Amniotic epithelial cell (primary cell): Measurements from ENCODE around the gene PKHD1.
"Not testable (repeated sequence)": the region's sequence is repeated elsewhere in the genome, so short reads cannot be mapped to it uniquely, and the experiment has no call there.

Experiments
- DNase-seq: peaks from one replicate; pipeline ENCODE4 v3.0.0-alpha.2; 2010; ENCODE audit warnings: low read depth

PKHD1 gene

DNA sequence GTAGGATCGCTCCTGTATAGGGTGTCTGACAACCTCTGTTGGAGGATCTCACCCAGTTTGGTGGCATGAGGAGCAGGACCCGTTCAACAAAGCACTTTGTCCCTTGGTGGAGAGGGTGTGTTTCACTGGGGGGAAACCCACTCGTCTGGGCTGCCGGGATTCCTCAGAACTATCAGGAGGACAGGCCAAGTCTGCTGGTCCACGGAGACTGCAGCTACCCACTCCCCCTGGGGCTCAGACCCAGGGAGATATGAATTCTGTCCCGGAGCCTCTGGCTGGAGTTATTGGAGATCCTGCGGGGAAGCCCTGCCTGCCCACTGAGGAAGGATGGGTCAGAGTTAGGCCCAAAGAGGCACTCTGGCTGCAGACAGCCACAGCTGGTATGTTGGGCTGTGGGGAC, 233.1 kb downstream of the PKHD1 start:
- DNase-seq: no peak

DNA sequence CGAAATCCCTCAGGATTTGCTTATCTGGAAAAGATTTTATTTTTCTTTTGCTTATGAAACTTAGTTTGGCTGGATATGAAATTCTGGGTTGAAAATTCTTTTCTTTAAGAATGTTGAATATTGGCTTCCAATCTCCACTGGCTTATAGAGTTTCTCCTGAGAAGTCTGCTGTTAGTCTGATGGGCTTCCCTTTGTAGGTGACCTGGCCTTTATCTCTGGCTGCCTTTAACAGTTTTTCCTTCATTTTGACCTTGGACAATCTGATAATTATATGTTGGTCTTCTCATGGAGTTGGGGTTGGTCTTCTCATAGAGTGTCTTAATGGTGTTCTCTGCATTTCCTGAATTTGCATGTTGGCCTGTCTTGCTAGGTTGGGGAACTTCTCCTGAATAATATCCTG, 234.3 kb downstream of the PKHD1 start:
- DNase-seq: not testable (repeated sequence)

DNA sequence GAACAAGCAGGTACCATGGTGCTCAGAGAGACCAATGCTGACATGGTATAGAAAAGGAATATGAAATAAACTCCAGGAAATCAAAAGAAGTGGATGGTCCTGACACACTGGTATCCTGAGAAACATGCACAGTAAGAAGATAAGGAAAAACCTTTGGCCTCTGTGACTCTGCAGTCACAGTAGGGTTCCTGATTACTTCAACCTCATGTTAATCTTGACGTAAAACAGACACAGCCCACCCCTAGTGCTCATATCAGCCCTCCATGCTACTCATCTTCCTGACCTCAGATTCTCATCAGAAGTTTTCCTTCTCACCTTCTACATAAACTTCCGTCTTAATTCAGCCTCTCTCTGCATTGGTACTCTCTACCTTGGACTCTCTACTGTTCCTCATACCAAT, 240.9 kb downstream of the PKHD1 start:
- DNase-seq: no peak

DNA sequence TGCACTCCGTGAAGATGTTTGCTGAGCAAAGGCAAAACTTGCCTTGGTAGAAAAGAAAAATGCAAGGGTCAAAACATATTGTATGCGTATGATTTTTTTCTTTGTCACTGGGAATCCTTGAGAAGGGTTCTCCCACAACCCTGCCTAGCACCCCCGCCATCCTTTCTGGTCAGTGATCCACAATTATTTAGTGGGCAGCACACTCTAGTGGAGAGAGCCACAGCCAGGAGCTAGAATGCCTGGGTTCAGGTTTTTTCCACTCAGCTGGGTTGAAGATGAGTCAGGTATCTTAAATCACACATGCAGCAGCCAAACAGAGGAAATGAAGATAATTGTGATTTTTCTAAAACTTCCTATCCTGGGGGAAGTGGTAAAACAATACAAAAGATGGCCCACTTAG, 243.1 kb downstream of the PKHD1 start:
- no peak for DNase-seq

DNA sequence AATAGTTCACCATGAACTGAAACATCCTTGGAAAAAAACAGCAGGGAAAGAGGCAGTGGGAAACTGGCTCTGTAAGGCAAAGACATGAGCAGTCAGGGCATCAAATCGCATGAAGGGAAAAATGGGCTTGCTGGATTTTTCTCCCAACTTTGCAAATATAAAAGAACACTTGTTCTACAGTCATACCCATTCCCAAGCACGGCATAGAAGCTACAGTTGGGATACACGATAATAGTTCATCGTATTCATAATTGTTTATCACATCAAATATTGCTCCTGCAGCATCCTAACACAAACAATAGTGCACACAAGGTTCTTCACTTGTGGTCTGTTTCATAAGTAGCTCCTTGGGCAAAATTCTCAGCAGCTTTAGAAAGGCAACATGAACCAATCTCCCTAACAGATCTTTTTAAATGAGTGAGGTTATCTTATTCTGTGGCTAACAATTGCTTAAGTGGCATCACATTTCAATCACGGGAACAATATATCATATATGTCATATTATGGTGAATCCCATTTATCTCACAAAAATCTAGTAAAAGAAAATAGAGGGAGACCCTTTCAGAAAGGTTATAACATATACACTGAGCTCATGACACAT, 243.9 kb downstream of the PKHD1 start:
- DNase-seq: no peak

DNA sequence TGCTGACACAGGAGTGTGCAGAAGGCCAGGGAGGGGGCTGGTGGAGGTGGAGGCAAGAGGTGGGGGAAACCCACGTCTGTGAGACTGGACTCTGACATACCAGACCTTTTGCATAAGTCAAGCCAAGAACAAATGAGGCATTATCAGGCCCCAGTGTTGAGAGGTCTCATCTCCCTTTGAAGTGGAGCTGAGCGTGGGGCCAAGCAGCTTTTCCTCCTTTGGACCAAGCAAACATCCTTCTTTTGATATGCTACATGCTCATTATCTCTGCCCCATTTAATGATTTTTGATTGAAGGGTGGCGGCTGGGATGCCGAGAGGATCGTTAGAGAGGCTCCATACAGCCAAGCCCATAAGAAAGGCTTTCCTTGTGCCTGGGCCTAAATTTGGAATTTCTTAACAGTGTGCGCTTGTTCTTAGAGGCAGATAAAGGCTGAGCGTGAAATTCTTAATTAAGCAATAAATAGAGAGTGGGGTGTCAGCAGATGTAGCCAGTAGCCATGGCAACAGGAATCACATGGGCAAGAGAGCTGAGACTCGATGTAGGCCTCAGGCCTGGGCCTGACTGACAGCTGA, 244.5 kb downstream of the PKHD1 start:
- no peak for DNase-seq

DNA sequence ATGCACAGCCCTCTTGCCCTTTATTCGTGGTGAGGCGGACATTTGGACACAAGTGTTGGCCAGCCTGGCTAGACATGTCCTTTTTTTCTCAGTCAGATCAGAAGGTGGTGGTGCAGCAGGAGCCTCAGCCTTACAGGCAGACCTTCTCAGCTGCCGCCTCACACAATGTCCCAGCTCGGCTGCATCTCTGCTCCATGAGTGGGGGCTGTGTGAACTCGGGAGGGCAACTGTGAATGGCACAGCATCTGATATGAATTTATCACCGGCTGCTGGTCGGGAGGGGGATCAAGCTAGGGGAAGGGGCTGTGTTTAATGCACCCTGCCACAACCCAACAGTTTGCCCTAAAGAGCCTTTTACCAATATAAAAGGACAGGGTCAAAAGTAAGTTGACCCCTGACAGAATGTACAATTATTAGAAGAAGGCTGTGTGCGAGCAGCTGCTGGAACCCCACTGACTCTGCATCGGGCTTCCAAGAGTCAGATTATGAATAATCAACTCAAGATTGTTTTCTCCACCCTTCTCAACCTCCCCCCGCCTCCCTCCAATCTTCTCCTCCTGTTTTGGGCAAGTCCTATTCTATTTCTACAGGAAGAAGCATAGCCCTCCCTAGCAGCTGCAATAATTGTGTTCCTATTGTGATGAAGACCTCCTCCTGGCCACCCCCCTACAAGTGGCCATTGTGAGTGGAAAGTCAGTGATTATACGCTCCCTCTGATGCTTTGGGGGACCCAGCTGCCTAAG, 245.2 kb downstream of the PKHD1 start:
- no peak for DNase-seq

DNA sequence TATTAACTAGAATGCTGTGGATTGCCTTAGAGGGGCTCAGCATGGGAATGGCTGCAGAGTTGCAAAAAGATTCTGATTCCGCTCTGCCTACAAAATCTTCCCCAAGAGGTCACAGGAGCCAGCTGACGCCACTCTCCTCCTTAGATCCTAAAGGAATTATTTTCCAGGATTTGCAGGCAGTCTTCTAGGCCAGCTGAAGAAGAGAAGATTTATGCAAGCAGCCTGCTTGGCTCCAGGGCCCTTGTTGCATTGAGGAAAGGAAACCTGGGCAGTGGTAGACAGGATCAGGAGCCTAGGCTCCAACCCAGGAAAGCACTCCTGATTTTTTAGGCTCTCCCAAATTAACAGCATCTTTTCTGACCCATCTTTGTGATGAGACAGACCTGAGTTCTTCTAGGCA, 245.8 kb downstream of the PKHD1 start:
- no peak for DNase-seq

DNA sequence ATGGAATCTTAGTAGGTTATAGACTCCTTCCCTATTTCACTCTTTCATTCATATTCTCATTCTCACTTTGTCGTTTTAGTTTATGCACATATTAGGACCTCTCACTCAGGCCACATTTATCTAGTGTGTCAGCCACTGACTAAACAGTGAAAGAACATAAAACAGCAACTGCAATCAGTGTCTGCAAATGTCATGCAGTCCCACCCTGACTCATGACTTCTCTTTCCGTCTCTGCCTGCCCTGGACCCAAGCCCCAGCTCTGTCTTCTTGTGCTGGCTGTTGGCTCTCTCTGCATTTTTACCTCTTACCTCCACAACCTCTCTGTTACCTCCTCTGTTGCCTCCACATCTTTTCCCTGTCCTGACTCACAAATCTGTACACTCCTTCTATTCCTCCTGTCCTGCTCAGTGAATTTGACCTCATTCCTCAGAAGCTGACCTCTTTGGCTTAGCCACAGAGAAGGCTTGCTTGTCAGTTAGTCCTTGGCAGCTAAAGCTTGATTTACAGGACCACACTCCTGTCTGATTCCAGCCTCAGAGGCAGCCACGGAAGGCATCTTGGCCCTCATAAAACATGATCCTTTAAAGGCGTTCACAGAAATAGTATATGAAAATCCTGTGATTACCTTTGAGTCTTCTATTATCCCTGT, 247.6 kb downstream of the PKHD1 start:
- DNase-seq: no peak

DNA sequence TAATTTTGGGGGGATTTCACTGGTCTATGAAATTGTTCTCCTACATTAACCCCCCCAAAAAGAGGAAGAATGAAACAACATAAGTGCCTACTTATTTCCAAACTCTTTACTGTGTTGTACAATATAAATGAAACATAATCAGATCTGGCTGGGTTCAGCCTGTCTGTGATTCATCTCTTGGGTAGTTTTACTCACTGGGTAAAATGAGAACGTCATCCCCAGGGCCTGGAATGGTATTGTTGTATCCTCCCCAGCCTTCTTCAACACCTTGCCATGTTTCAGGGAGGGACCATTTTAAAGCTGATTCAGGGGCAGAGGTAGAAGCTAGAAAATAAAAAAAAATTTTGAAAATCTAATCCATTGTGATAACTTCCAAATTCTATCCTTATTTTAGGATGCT, 256.7 kb downstream of the PKHD1 start:
- DNase-seq: no peak

DNA sequence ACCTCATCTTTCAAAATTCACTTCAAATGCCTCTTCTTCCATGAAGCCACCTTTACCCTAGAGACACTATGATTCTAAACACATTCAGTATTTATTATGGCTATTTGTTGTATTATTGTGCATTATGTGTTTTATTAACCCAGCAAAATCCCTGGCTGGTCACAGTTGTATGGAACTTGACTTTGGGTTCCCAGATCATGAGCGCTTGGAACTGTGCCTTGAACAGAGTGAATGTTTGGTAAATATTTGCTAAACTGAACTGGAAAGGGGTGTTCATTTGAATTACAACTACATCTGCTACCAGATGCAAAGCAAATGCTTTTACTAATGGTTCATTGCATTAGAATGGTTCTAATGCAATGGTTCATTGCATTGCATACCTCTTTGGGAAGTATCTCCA, 259.8 kb downstream of the PKHD1 start:
- DNase-seq: no peak

DNA sequence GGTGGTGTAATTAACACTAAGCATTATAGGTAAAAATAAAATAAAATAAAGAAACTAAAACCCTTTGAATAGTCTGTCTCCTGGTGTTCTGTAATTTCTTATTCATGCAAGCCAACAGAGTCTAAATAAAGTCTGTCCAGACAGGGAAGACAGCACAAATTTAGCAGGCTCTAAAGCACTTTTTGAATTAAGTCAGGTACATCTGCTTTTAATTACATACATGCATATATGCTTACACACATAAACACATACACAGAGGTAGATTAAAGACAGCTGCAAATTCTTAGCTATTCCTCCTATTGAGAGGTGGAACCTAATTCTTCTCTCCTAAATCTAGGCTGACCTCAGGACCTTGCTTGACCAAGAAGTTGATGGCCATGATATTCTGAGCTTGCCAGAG, 262.5 kb downstream of the PKHD1 start:
- DNase-seq: no peak

DNA sequence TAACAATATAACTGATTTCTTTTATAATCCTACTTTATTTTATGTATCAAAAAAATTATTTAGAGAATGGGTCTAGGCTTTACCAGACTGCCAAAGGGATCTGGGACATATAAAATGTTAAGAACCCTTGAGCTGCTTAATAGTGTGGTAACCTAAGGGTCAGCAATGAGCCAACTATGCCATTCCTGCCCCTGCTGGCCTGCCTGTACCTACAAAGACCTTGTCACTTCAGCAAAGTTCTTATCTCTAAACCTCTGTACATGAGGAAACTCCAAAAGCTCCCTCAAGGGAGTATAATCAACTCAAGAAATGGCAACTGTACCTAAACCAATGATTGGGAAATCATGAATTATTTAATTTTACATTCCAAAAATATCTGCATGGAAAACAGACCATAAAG, 266.9 kb downstream of the PKHD1 start:
- no peak for DNase-seq

DNA sequence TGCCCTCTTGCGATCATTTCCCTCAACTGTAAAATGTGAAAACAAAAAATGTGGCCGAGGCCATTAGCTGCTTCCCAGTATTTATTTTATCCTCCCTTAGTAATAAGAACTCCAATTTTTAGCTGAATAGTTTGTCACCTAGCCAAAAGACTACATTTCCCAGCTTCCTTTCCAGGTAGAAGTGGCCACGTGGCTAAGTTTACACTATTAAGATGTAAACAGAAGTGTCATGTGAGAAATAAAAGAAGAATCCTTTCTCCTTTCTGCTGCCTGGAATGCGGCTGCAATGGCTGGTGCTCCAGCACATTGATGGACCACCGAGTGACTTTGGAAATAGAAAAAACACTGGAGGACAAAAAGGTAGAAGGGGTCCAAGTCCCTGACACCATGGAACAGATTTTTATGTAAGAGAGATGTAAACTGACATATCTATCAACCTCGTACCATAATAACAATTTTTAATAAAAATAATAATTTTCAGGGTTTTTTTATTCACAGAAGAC, 268.8 kb downstream of the PKHD1 start:
- no peak for DNase-seq

DNA sequence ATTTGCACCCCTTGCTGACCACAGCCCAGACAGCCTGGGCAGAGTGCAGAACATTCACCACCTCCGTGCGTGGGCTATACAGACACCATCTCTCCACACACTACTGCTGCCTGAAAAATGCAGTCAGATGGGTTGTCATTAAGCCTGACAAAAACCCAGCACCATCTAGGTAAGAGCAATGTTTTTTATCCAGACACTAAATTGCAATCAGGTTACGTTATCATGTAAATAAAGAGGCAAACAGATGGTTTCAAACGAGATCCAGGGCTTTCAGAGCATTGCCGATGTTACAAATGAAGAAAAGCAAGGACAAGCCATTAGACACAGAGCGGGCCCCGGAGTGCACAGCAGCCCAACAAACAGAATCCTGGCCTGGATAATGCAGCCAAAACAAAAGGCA, 269.6 kb downstream of the PKHD1 start:
- no peak for DNase-seq

DNA sequence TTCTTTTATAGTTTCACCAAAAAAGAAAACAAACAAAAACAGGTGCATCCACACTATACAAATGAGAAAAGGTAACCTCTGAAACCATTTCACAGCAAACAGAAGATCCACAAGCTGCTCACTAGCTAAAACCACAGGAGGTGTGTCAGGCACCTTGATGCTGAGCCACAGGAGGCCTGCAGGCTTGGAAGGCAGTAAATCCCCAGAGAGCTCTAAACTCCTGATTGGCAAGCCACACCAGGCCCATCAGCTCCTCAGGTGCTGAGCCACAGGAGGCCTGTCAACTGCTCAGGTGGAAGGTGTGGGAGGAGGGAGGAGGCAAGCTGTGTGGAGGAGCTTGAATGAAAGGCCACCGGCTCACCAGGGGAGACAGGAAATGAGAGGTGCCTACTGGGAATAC, 273.0 kb downstream of the PKHD1 start:
- DNase-seq: no peak

DNA sequence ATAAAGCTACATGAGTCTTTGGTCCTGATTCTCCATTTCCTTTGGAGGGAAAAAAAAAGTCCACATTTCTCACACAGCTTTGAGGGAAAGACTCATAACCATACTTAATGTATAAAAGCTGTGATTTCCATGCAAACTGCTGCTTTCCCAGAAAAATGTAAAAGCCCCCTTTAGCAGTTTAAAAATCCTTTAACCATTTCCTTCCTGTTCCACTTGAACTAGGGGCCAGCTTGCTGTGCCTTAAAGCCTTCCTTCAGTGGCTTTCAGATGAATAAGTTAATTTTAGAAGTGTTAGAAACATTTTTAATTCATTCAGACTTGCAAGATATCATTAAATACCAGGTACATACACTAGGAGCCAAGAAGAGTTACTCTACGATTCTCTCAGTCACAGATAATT, 273.5 kb downstream of the PKHD1 start:
- DNase-seq: no peak

DNA sequence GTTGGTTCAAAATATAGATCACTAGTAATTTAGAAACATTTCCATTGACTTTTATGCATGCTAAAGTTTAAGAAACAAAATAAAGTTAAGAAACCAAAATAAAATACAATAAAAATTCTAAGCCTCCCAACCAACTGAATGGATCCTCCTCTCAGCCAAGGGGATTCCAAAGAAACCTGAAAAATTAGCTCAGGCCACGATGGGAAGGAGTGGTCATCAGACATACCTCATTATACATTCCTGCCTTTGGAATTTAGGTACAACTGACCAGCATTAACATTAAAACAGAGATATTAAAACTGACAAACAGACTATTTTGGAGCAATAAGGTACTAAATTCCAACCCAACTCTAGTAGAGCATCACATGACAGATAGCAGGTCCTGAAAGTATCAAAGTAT, 275.2 kb downstream of the PKHD1 start:
- DNase-seq: no peak

DNA sequence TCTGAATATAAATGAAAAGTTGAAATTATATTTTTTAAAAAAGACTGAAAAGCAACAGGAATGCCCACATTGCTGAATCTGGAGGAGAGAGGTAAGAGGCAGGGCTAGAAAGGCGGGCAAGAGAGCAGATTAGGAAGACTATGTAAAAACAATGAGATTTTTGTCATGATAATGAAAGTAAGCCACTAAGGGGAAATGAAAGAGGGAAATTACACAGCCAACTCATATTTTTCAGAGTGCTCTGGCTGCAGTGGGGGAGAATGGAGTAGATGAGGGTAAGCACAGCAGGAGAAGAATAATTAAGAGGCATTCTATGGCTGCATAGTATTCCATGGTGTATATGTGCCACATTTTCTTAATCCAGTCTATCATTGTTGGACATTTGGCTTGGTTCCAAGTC, 281.9 kb downstream of the PKHD1 start:
- DNase-seq: no peak

DNA sequence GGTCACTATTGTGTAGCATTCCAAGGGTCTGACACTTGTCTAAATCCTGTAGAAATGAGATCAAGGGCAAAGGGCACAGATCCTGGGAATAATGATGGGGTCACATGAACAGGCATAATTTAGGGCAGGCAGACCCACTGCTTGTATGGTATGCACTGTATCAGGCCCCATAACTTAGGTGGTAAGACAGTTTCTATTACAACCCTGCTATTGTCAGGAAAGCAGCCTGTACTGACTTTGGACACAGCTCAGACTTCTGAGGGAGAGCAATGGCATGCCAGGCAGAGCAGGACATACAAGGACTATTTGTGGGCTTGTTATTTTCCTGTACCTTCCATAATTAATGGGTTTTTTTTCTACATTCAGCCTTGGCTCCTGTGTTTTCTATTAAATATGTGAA, 286.8 kb downstream of the PKHD1 start:
- DNase-seq: no peak

DNA sequence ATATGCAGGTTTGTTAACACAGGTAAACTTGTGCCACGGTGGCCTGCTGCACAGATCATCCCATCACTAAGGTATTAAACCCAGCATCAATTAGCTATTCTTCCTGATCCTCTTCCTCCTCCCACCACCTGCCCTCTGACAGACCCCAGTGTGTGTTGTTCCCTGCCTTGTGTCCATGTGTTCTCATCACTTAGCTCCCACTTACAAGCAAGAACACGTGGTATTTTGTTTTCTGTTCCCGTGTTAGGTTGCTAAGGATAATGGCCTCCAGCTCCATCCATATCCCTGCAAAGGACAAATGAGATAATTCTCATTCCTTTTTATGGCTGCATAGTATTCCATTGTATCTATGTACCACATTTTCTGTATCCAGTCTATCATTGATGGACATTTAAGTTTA, 294.0 kb downstream of the PKHD1 start:
- DNase-seq: no peak

DNA sequence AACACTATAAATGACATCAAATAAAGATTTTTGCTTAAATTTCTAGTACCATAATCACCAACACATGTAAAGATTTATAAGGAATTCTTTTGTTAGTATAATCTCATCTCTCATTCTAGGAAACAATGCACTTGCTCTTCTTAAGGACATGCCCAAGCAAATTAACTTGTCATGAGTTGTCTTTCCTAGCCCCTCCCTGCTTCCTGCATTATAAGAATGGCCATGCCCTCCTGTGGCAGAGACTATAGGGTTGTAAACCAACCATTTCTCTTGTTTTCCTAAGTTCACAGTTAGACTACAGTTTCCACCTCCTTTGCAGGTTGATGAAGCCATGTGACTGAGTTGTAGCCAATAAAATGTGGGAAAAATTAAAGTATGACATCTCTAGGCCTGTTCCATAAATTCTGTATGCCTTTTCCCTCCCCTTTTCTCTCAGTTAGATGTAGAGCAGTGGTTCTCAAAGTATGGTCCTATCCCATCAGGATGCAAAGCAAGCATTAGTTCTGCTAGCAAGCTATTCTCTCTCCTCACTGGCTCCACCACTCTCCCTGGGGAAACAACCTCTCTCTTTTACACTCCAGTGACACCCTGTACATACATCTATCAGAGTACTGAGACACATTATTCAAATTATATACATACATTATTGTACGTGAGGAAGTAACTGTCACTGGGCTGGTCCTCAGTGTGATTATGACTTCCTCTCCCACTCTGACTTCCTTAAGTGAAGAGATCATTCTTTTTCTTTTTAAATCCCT, 295.0 kb downstream of the PKHD1 start:
- no peak for DNase-seq
